Measurements from ENCODE around the gene F3. TPM values are rescaled to one million over a fixed set of nuclear protein-coding genes. Genes with fewer than 3 reads are reported as not detected.

The F3 gene
- total RNA-seq, 1 donor, result 506 TPM

DNA sequence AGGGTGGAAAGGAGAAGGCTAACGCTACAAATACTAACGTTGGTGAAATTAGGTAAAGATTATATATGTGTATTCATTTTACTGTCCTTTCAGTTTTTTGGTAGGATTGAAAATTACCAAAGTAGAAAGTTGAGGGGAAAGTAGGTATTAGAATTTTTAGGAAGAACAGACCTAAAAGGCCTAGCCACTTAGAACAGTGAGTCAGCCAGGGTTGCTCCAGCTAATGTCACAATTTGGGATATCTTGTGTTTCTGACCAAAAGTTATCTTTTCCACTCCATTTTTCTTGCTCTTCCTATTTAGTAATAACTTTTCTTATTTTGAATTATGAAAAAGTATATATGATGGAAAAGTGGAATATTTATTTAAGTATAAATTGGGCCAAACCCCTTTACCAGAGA is 40.1 kb downstream of the F3 start:
- no peak overlapping the region for H3K4me3 ChIP-seq (ENCODE audit: low read depth, low read length)
- no peak for DNase-seq (ENCODE audit: low read depth)
- no peak for TF ChIP-seq CTCF (IDR thresholded peaks at IDR 0.05; ENCODE audit: insufficient read depth, low read depth, low read length)

- H3K4me3 ChIP-seq (ENCODE audit: low read depth, low read length), result no peak overlapping the region
- no peak for TF ChIP-seq CTCF (IDR thresholded peaks at IDR 0.05; ENCODE audit: insufficient read depth, low read depth, low read length)
- DNase-seq (ENCODE audit: low read depth), result no peak
Observed at GRCh38 chr1:94496076-94496755, 45.3 kb downstream of the F3 start.

GRCh38 chr1:94490556-94490955 is 51.0 kb downstream of the F3 start:
- peak; percentile 48 for DNase-seq (ENCODE audit: low read depth)
- H3K4me3 ChIP-seq (ENCODE audit: low read depth, low read length), result no peak overlapping the region
- TF ChIP-seq CTCF (IDR thresholded peaks at IDR 0.05; ENCODE audit: insufficient read depth, low read depth, low read length), result no peak

DNA sequence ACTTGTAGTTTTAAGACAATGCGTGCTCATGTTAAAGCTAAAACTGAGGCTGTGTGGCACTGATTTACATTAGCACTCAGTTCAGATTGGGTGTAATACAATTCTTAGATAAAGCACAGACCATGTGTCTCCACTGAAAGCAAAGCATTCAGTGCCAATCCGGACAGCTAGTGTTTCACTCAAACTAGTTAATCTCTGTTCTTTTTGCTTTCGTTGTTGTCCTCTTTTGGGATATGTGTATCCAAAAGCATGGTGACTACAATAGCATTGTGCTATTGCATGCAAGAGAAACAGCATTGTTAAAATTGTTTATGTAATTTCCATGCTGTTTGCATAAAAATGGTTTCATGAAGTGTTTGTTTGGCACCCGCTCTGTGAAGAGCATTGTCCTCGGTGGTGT is 54.6 kb downstream of the F3 start:
- TF ChIP-seq CTCF (IDR thresholded peaks at IDR 0.05; ENCODE audit: insufficient read depth, low read depth, low read length), result no peak
- no peak for DNase-seq (ENCODE audit: low read depth)

GRCh38 chr1:94481473-94481933 is 60.1 kb downstream of the F3 start:
- peak; percentile 77 for DNase-seq (ENCODE audit: low read depth)
- no peak overlapping the region for H3K4me3 ChIP-seq (ENCODE audit: low read depth, low read length)
- TF ChIP-seq CTCF (IDR thresholded peaks at IDR 0.05; ENCODE audit: insufficient read depth, low read depth, low read length), result peak; percentile 90

More for the DNA sequence above, 54.6 kb downstream of the F3 start:
- no peak overlapping the region for H3K4me3 ChIP-seq (ENCODE audit: low read depth, low read length)

DNA sequence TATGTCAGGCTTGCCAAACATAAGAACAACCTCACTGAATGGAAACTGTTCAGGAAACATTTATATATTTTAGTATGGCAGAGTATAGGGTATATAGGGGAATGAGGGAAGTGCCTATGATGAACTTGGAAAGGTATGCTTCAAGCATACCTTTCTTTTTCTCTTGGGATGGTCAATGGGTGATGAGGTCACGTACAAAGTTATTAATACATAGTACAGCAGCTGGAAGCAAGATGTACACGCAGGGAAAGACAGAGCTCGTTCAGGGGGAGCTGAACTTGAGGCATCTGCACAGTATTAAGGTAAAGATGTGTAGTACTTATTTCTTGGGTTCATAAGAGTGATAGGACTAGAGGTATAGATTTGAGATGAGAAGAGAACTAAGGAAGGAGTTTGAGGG is 61.9 kb downstream of the F3 start:
- DNase-seq (ENCODE audit: low read depth), result no peak
- TF ChIP-seq CTCF (IDR thresholded peaks at IDR 0.05; ENCODE audit: insufficient read depth, low read depth, low read length), result no peak
- no peak overlapping the region for H3K4me3 ChIP-seq (ENCODE audit: low read depth, low read length)

Other genes with a start within 250 kb of the F3 start
- 30.0 and 44.0 TPM in 2 replicates for gene ABCD3, start 123.4 kb downstream of the F3 start, total RNA-seq

All from fibroblast of villous mesenchyme (primary cell).